AG04450 (cell line): ENCODE measurements around the gene POU3F2. TPM values are rescaled to one million over a fixed set of nuclear protein-coding genes. Genes with fewer than 3 reads are reported as not detected.

Experiments
- CTCF ChIA-PET: fragments of 300-600, 350-600 bp; formaldehyde crosslinking; extraction: SDS; loops from one replicate; lab custom pipeline; 2022; ENCODE audit warnings: antibody characterized with exemption, inconsistent platforms; lab: Charles Lee
- POLR2A ChIA-PET: fragments of 350-600 bp; formaldehyde crosslinking; extraction: SDS; loops from one replicate; lab custom pipeline; 2021; ENCODE audit warnings: antibody characterized with exemption, inconsistent platforms; lab: Yijun Ruan, JAX
- DNase-seq: peaks from one replicate; pipeline ENCODE4 v3.0.0-alpha.2; 2011; ENCODE audit warnings: low read depth, low spot score
- H3K27ac ChIP-seq: one replicate; pipeline ENCODE4 v1.5.1; 2012; ENCODE audit warnings: low read depth, low read length, control low read depth
- H3K27me3 ChIP-seq: one replicate; pipeline ENCODE4 v1.6.0; 2012; ENCODE audit warnings: low read length; ENCODE audit not compliant: control insufficient read depth, insufficient read depth
- H3K4me3 ChIP-seq: 2 replicates; pipeline ENCODE4 v1.5.1; 2011; ENCODE audit warnings: mild to moderate bottlenecking, low read depth, low read length, control low read depth
- H3K9me3 ChIP-seq: 2 replicates; pipeline ENCODE4 v1.5.1; 2012; ENCODE audit warnings: low read length; ENCODE audit not compliant: control insufficient read depth, insufficient read depth
- CTCF ChIP-seq: IDR thresholded peaks from 2 replicates; pipeline ENCODE4 v1.5.1; 2011; ENCODE audit warnings: low read depth, low read length, control low read depth, inconsistent platforms
- polyA plus RNA-seq: library from polyadenylated mRNA; depleted of rRNA; stranded (reverse); fragments of >200 nt; gene quantifications from 2 replicates; pipeline ENCODE4 v1.2.3, GENCODE V29; 2011

POU3F2 gene
- polyA plus RNA-seq, 1 experiment: not detected

- peaks cover 4% of the 10 kb centered on the region; the same call in 1 of the 2 replicates for H3K9me3 ChIP-seq
- peaks cover 86% of the 10 kb centered on the region for H3K27me3 ChIP-seq
- POLR2A ChIA-PET: no interaction called here
- CTCF ChIA-PET: interaction anchor here (1.1 to 7.7 kb wide), 2 partner anchors 13 to 1646 kb away, joined by 3 to 30 read pairs; no protein-coding TSS in a partner anchor
- H3K4me3 ChIP-seq: peak overlapping the region; percentile 55
- no peak for TF ChIP-seq CTCF
- no peak overlapping the region for H3K27ac ChIP-seq
- no peak for DNase-seq
Measured at GRCh38 chr6:98833057-98833306, 1.4 kb upstream of the POU3F2 start.

GRCh38 chr6:98833307-98834059 is 891 bp upstream of the POU3F2 start:
- no peak overlapping the region for H3K27ac ChIP-seq
- H3K9me3 ChIP-seq: peaks cover 4% of the 10 kb centered on the region; the same call in 1 of the 2 replicates
- DNase-seq: no peak
- H3K27me3 ChIP-seq: peaks cover 83% of the 10 kb centered on the region
- ChIA-PET POLR2A (interaction anchor here (0.6 to 0.7 kb wide), 3 partner anchors 38 to 1005 kb away, joined by 3 to 5 read pairs (median 3); no protein-coding TSS in a partner anchor), CTCF (interaction anchor here (1.1 to 7.7 kb wide), 2 partner anchors 12 to 1647 kb away, joined by 3 to 30 read pairs; no protein-coding TSS in a partner anchor)
- H3K4me3 ChIP-seq: peak overlapping the region; percentile 55
- TF ChIP-seq CTCF: no peak

GRCh38 chr6:98835149-98836024 is 1.0 kb downstream of the POU3F2 start:
- Histone ChIP-seq H3K27ac (no peak overlapping the region), H3K9me3 (peaks cover 4% of the 10 kb centered on the region; the same call in 1 of the 2 replicates), H3K27me3 (peaks cover 78% of the 10 kb centered on the region), H3K4me3 (no peak overlapping the region; the same call in 1 of the 2 replicates)
- CTCF ChIA-PET: interaction anchor here (7.7 kb wide), 1 partner anchor 10 kb away, joined by 30 read pairs; no protein-coding TSS in a partner anchor
- TF ChIP-seq CTCF: no peak
- DNase-seq: no peak
- POLR2A ChIA-PET: no interaction called here

- ChIA-PET POLR2A (no interaction called here), CTCF (interaction anchor here (1.6 to 7.7 kb wide), 2 partner anchors 10 to 1339 kb away, joined by 4 to 30 read pairs; no protein-coding TSS in a partner anchor)
- peaks cover 78% of the 10 kb centered on the region for H3K27me3 ChIP-seq
- no peak for DNase-seq
- no peak overlapping the region for H3K27ac ChIP-seq
- H3K9me3 ChIP-seq: peaks cover 4% of the 10 kb centered on the region; the same call in 1 of the 2 replicates
- H3K4me3 ChIP-seq: no peak overlapping the region
- no peak for TF ChIP-seq CTCF
Measured at GRCh38 chr6:98836025-98836961, 1.9 kb downstream of the POU3F2 start.
